ENCODE data around the gene TUBB8B.
"Not testable (repeated sequence)": the region's sequence is repeated elsewhere in the genome, so short reads cannot be mapped to it uniquely, and the experiment has no call there.

TUBB8B gene

DNA sequence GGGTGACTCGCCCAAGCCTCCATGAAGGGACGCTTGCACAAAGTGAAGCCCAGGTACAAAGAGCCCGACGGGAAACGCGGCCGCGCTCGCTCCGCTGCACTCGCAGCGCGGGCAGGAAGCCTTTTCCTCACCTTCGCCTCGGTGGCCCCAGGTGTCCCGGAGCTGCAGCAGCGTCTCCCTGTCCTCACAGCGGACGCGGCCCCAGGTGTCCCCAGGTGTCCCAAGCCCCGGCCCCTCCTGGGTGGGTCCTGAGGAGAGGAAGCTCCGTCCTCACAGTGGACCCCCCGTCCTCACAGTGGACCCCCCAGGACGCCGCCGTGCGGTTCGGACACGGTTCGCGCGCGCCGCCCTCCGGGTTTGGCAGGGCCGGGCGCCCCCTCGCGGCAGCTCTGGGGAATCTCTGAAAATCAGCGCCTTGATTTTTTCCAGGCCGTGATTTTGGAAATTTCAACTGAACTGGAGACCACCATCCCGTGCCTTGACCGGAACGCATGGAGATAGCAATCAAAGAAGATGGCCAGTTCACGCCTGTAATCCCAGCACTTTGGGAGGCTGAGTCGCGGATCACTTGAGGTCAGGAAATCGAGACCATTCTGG, 23.9 kb upstream of the TUBB8B start:
- peak; percentile 48 for TF ChIP-seq CTCF (IDR thresholded peaks at IDR 0.05; ENCODE audit: control insufficient read depth, extremely low read depth, insufficient read depth)
- H3K4me3 ChIP-seq (ENCODE audit: low read depth, low read length) = peak overlapping the region; percentile 51
- not testable (repeated sequence) for DNase-seq (ENCODE audit: low read depth)

DNA sequence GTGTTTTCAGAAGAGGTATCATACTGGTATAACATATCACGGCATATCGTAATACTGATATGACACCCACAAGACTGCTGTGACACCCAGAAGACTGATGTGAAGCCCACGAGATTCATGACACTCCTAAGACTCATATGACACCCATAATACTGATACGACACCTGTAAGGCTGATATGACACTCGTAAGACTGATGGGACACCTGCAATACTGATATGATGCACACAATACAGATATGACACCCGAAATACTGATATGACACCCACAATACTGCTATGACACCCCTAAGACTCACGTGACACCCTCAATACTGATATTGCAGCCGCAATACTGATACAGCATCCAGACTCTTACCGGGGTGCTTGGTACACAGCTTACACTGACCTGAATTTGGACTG, 18.3 kb upstream of the TUBB8B start:
- DNase-seq (ENCODE audit: low read depth); H3K4me3 ChIP-seq (ENCODE audit: low read depth, low read length): not testable (repeated sequence)

- not testable (repeated sequence) for H3K4me3 ChIP-seq (ENCODE audit: low read depth, low read length); DNase-seq (ENCODE audit: low read depth)
Measured at GRCh38 chr18:64279-64678, 14.9 kb upstream of the TUBB8B start.

GRCh38 chr18:63656-64055, 14.2 kb upstream of the TUBB8B start:
- H3K4me3 ChIP-seq (ENCODE audit: low read depth, low read length); DNase-seq (ENCODE audit: low read depth): not testable (repeated sequence)

- not testable (repeated sequence) for DNase-seq (ENCODE audit: low read depth); H3K4me3 ChIP-seq (ENCODE audit: low read depth, low read length)
Measured at GRCh38 chr18:54388-54787, 5.0 kb upstream of the TUBB8B start.

DNA sequence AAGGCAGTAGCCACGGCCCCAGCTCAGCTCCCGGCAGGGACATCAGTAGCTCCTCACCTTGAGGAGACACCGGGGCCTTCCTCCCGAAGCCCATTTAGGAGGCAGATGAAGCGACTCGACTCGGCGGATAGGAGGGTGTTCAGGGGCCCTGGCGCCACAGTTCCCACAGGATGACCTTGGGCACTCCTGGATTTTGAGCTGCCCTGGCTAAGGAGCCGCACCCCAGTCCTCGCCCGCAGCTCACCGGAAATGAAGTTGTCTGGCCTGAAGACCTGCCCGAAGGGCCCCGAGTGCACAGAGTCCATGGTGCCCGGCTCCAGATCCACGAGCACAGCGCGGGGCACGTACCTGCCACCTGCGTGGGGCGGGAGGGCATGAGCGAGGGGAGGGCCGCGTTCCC, 719 bp downstream of the TUBB8B start:
- not testable (repeated sequence) for DNase-seq (ENCODE audit: low read depth); H3K4me3 ChIP-seq (ENCODE audit: low read depth, low read length)

GRCh38 chr18:13177-13576, 36.2 kb downstream of the TUBB8B start:
- not testable (repeated sequence) for H3K4me3 ChIP-seq (ENCODE audit: low read depth, low read length); DNase-seq (ENCODE audit: low read depth)

DNA sequence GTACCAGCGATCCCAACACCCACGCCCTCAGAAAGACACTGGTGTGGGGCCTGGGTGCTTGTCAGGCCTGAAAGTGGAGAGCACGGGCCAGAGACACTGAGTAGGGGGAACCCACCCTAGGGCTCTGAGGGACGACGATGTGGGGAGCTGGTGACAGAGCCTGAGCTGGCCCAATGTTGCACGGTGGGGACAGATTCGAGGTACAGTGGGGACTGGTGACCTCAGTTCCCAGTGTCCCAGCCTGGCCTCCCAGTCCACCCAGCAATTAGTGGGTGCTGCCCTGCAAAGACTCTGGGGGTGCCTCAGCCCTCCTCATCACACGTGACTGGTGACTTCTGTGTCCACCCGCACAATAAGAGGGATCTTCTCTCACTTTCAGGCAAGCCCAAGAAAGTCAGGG, 36.6 kb downstream of the TUBB8B start:
- not testable (repeated sequence) for H3K4me3 ChIP-seq (ENCODE audit: low read depth, low read length); DNase-seq (ENCODE audit: low read depth)

DNA sequence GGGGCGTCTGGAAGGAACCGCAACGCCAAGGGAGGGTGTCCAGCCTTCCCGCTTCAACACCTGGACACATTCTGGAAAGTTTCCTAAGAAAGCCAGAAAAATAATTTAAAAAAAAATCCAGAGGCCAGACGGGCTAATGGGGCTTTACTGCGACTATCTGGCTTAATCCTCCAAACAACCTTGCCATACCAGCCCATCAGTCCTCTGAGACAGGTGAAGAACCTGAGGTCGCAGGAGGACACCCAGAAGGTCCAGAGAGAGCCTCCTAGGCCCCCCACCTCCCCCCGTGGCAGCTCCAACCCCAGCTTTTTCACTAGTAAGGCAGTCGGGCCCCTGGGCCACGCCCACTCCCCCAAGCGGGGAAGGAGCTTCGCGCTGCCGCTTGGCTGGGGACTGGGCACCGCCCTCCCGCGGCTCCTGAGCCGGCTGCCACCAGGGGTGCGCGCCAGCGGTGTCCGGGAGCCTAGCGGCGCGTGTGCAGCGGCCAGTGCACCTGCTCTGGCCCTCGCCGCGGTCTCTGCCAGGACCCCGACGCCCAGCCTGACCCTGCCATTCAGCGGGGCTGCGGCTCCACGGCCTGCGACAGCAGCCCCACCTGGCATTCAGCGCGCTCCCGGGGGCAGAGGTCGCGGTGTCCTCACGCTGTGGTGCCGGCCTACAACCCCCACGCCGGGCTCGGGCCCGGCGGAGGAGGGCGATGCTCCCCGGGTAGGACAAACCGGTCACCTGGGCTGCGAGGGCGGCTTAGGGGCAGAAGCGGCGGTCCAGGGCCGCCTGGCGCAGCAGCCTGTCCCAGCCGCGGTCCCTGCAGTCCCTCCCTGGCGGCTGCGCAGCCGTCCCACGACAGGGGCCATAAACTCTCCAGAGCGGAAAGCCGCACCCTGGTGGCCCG, 37.8 kb downstream of the TUBB8B start:
- DNase-seq (ENCODE audit: low read depth); H3K4me3 ChIP-seq (ENCODE audit: low read depth, low read length): not testable (repeated sequence)

GRCh38 chr18:10624-11184, 38.7 kb downstream of the TUBB8B start:
- DNase-seq (ENCODE audit: low read depth); H3K4me3 ChIP-seq (ENCODE audit: low read depth, low read length): not testable (repeated sequence)

DNA sequence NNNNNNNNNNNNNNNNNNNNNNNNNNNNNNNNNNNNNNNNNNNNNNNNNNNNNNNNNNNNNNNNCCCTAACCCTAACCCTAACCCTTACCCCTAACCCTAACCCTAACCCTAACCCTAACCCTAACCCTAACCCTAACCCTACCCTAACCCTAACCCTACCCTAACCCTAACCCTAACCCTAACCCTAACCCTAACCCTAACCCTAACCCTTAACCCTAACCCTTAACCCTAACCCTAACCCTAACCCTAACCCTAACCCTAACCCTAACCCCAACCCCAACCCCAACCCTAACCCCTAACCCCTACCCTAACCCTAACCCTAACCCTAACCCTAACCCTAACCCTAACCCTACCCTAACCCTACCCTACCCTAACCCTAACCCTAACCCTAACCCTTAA, 39.5 kb downstream of the TUBB8B start:
- not testable (repeated sequence) for DNase-seq (ENCODE audit: low read depth); H3K4me3 ChIP-seq (ENCODE audit: low read depth, low read length)

All from LNCaP clone FGC (cell line).